Panc1 (cell line): ENCODE data around the gene FRK. TPM values are rescaled to one million over a fixed set of nuclear protein-coding genes. Genes with fewer than 3 reads are reported as not detected.

ENCODE experiments used
- ATAC-seq: fragments of 200-7000 bp; cut with Tn5 transposase; 2 replicates; pipeline ENCODE4 v1.9.1; 2020; ENCODE audit warnings: mild to moderate bottlenecking, moderate library complexity
- BruUV-seq: library from RNA; stranded (reverse); fragments of 400-500 nt; replicated peaks from 2 replicates; lab custom pipeline; 2021; lab: Mats Ljungman, UMichigan
- CTCF ChIA-PET: fragments of 300-600 bp; sonication (Branson Sonifier 250); formaldehyde crosslinking; loops from one replicate; lab custom pipeline; 2022; ENCODE audit warnings: antibody characterized with exemption; lab: Charles Lee
- POLR2A ChIA-PET: fragments of 300-600 bp; sonication (Branson Sonifier 250); formaldehyde crosslinking; loops from one replicate; lab custom pipeline; 2022; ENCODE audit warnings: antibody characterized with exemption; lab: Charles Lee
- DNase-seq: peaks from one replicate; pipeline ENCODE4 v3.0.0-alpha.2; 2010; ENCODE audit warnings: low read depth, low spot score
- H3K27ac ChIP-seq: 2 replicates; pipeline ENCODE4 v1.5.1; 2011; ENCODE audit warnings: mild to moderate bottlenecking, low read length, inconsistent platforms
- H3K27me3 ChIP-seq: fragments of 200-500 bp; sonication (Bioruptor generic); 2 replicates; pipeline ENCODE4 v1.6.0; 2014; ENCODE audit warnings: low read length, inconsistent platforms; ENCODE audit not compliant: control insufficient read depth, insufficient read depth
- H3K36me3 ChIP-seq: fragments of 200-500 bp; sonication (Bioruptor generic); 2 replicates; pipeline ENCODE4 v1.5.1; 2014; ENCODE audit warnings: inconsistent platforms, mild to moderate bottlenecking, low read length, moderate library complexity; ENCODE audit not compliant: control insufficient read depth, insufficient read depth
- H3K4me1 ChIP-seq: 2 replicates; pipeline ENCODE4 v1.5.1; 2011; ENCODE audit warnings: inconsistent platforms, mild to moderate bottlenecking, low read length, moderate library complexity; ENCODE audit not compliant: control insufficient read depth, insufficient read depth
- H3K4me3 ChIP-seq, 2 experiments: 2 replicates each; pipeline ENCODE4 v1.5.1; 2011 to 2012; ENCODE audit warnings: low read depth in 2 of 2, low read length in 2 of 2, mild to moderate bottlenecking in 2 of 2, inconsistent platforms in 1 of 2, moderate library complexity in 1 of 2
- H3K9me3 ChIP-seq: fragments of 200-500 bp; sonication (Bioruptor generic); 2 replicates; pipeline ENCODE4 v1.5.1; 2014; ENCODE audit warnings: low read depth, mild to moderate bottlenecking, inconsistent platforms, low read length, moderate library complexity; ENCODE audit not compliant: control insufficient read depth, insufficient read depth
- POLR2AphosphoS5 ChIP-seq: IDR thresholded peaks from 2 replicates; pipeline ENCODE4 v1.6.1; 2012; ENCODE audit warnings: mild to moderate bottlenecking, low read depth, low read length, moderate library complexity
- SIN3A ChIP-seq: IDR thresholded peaks from 2 replicates; pipeline ENCODE4 v1.6.1; 2012; ENCODE audit warnings: low read depth, mild to moderate bottlenecking, low read length, moderate library complexity, borderline replicate concordance; ENCODE audit not compliant: insufficient read depth
- TCF7L2 ChIP-seq: IDR thresholded peaks from 2 replicates; pipeline ENCODE4 v1.6.1; 2011; ENCODE audit warnings: mild to moderate bottlenecking, low read depth, low read length, inconsistent platforms
- in situ Hi-C: cut with HindIII; loops from 2 replicates; pipeline ENCODE4 v1.10.0; 2016; ENCODE audit warnings: low sequenced_read_pairs, low pct_unique_long_range_greater_than_20kb
- intact Hi-C: fragments of 100-400 bp; cut with micrococcal nuclease; formaldehyde crosslinking; loops from one replicate; pipeline ENCODE4 v1.10.0; 2022; ENCODE audit not compliant: unreplicated experiment
- total RNA-seq: library from RNA; stranded (reverse); gene quantifications from one replicate; pipeline ENCODE4 v1.2.1, GENCODE V29; 2021; ENCODE audit not compliant: unreplicated experiment
- TF ChIP-seq, protein P1 (sequence below), 2 experiments: IDR thresholded peaks; 2 replicates each; pipeline ENCODE4 v1.6.1; 2011 to 2012; ENCODE audit warnings: low read depth in 2 of 2, control low read depth in 1 of 2, low read length in 1 of 2, mild to moderate bottlenecking in 1 of 2, moderate library complexity in 1 of 2; ENCODE audit not compliant: insufficient read depth in 1 of 2
- TF ChIP-seq, protein P2 (sequence below): fragments of 450-650 bp; IDR thresholded peaks from 2 replicates; pipeline ENCODE4 v1.5.1; 2017; ENCODE audit warnings: mild to moderate bottlenecking

The FRK gene
- total RNA-seq, 1 experiment from 2014 or later = 2.5 TPM

DNA sequence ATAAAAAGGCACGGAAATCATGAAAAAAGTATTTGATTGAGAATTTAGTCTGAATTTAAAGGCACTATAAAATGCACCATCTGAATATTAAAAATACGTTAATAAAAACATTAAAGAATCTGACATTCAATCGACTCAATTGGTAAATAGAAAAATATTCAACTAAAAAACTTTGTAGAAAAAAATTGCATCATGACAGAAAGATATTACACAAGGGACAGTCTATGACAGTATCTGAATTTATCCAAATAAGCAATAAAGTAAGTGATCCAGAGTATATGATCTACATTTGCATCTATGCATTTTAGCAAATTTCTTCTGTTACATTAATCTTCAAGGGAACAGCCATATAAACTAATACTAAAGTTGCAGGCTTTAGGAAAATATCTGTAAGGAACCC lies 9.4 kb downstream of the FRK start:
- Histone ChIP-seq H3K4me1 (no peaks in the 10 kb centered on the region), H3K9me3 (no peaks in the 10 kb centered on the region), H3K4me3 (no peak overlapping the region), H3K27ac (no peak overlapping the region), H3K36me3 (no peaks in the 10 kb centered on the region), H3K27me3 (peaks cover 6% of the 10 kb centered on the region; the same call in 1 of the 2 replicates)
- intact Hi-C loops (no loop called here), in situ Hi-C loops (no loop called here)
- ChIA-PET CTCF (interaction anchor here (0.7 kb wide), 1 partner anchor 116 kb away, joined by 3 read pairs; no protein-coding TSS in a partner anchor), POLR2A (no interaction called here)
- DNase-seq = no peak
- BruUV-seq = no TSS peak
- no peak for ATAC-seq
- no peak for TF ChIP-seq TCF7L2
- TF ChIP-seq SIN3A = no peak
- TF ChIP-seq, protein P1, sequence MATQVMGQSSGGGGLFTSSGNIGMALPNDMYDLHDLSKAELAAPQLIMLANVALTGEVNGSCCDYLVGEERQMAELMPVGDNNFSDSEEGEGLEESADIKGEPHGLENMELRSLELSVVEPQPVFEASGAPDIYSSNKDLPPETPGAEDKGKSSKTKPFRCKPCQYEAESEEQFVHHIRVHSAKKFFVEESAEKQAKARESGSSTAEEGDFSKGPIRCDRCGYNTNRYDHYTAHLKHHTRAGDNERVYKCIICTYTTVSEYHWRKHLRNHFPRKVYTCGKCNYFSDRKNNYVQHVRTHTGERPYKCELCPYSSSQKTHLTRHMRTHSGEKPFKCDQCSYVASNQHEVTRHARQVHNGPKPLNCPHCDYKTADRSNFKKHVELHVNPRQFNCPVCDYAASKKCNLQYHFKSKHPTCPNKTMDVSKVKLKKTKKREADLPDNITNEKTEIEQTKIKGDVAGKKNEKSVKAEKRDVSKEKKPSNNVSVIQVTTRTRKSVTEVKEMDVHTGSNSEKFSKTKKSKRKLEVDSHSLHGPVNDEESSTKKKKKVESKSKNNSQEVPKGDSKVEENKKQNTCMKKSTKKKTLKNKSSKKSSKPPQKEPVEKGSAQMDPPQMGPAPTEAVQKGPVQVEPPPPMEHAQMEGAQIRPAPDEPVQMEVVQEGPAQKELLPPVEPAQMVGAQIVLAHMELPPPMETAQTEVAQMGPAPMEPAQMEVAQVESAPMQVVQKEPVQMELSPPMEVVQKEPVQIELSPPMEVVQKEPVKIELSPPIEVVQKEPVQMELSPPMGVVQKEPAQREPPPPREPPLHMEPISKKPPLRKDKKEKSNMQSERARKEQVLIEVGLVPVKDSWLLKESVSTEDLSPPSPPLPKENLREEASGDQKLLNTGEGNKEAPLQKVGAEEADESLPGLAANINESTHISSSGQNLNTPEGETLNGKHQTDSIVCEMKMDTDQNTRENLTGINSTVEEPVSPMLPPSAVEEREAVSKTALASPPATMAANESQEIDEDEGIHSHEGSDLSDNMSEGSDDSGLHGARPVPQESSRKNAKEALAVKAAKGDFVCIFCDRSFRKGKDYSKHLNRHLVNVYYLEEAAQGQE (IDR thresholded peaks at IDR 0.05; ENCODE audit: insufficient read depth in 1 of 2, low read depth in 2 of 2, low read length in 1 of 2) = no peak
- TF ChIP-seq POLR2AphosphoS5 = no peak
- TF ChIP-seq, protein P2, sequence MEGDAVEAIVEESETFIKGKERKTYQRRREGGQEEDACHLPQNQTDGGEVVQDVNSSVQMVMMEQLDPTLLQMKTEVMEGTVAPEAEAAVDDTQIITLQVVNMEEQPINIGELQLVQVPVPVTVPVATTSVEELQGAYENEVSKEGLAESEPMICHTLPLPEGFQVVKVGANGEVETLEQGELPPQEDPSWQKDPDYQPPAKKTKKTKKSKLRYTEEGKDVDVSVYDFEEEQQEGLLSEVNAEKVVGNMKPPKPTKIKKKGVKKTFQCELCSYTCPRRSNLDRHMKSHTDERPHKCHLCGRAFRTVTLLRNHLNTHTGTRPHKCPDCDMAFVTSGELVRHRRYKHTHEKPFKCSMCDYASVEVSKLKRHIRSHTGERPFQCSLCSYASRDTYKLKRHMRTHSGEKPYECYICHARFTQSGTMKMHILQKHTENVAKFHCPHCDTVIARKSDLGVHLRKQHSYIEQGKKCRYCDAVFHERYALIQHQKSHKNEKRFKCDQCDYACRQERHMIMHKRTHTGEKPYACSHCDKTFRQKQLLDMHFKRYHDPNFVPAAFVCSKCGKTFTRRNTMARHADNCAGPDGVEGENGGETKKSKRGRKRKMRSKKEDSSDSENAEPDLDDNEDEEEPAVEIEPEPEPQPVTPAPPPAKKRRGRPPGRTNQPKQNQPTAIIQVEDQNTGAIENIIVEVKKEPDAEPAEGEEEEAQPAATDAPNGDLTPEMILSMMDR = no peak

DNA sequence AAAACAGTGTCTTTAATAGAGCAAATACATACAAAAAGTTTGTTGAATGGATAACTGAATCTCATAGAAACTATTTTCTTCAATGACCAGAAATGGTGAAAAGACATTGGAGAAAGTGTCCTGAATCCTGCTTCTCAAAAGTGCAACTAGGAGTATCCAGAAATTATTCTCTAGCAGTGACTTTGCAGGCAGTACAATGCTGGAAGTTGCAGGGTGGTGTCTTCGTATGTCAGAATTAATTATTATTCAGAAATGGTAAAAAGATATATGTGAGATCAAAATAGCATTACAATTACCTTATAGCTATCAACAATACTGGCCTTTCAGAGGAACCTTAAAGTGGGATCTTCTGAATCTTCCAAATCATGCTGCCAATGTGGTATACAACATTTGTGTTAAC lies 10.0 kb downstream of the FRK start:
- no TSS peak for BruUV-seq
- H3K27ac ChIP-seq = no peak overlapping the region
- CTCF ChIA-PET = no interaction called here
- H3K36me3 ChIP-seq = no peaks in the 10 kb centered on the region
- TF ChIP-seq TCF7L2 (no peak), POLR2AphosphoS5 (no peak), SIN3A (no peak)
- TF ChIP-seq, protein P1 (IDR thresholded peaks at IDR 0.05; ENCODE audit: insufficient read depth in 1 of 2, low read depth in 2 of 2, low read length in 1 of 2) = no peak
- TF ChIP-seq, protein P2 = no peak
- H3K4me3 ChIP-seq = no peak overlapping the region
- POLR2A ChIA-PET = no interaction called here
- H3K9me3 ChIP-seq = no peaks in the 10 kb centered on the region
- DNase-seq = no peak
- intact Hi-C loops = no loop called here
- peaks cover 6% of the 10 kb centered on the region; the same call in 1 of the 2 replicates for H3K27me3 ChIP-seq
- in situ Hi-C loops = no loop called here
- ATAC-seq = no peak
- H3K4me1 ChIP-seq = no peaks in the 10 kb centered on the region
